Lower lobe of right lung (tissue), 2 donors: ENCODE data around the gene NSD2. TPM values are rescaled to one million over a fixed set of nuclear protein-coding genes. Genes with fewer than 3 reads are reported as not detected.
A peak's percentile ranks its signal among the peaks of the same experiment; 100 is the strongest.
"Not testable (repeated sequence)": the region's sequence is repeated elsewhere in the genome, so short reads cannot be mapped to it uniquely, and the experiment has no call there.

Source experiments
- ATAC-seq, 2 donors: fragments of 200-7000 bp; cut with Tn5 transposase; one replicate each; pipeline ENCODE4 v1.9.1; 2020 to 2022; ENCODE audit warnings: mild to moderate bottlenecking in 2 of 2, moderate library complexity in 2 of 2
- DNase-seq: peaks from one replicate; pipeline ENCODE4 v3.0.0-alpha.2; 2020
- H3K27ac ChIP-seq: fragments of 200-600 bp; one replicate; pipeline ENCODE4 v1.8.0; 2022
- H3K27me3 ChIP-seq: fragments of 200-600 bp; one replicate; pipeline ENCODE4 v1.8.0; 2022; ENCODE audit warnings: low read depth
- H3K36me3 ChIP-seq: fragments of 200-600 bp; one replicate; pipeline ENCODE4 v1.8.0; 2022; ENCODE audit warnings: mild to moderate bottlenecking
- H3K4me1 ChIP-seq: fragments of 200-600 bp; one replicate; pipeline ENCODE4 v1.8.0; 2022
- H3K4me3 ChIP-seq: fragments of 200-600 bp; one replicate; pipeline ENCODE4 v1.8.0; 2022; ENCODE audit warnings: mild to moderate bottlenecking
- H3K9me3 ChIP-seq: fragments of 200-600 bp; one replicate; pipeline ENCODE4 v1.8.0; 2022
- intact Hi-C: fragments of 100-400 bp; cut with DNase I; formaldehyde crosslinking; loops from one replicate; pipeline ENCODE4 v1.11.0; 2022
- total RNA-seq: library from RNA; stranded (reverse); fragmentation: NEBNext Ultra II Directional; extraction: Animal tissue kit (Norgen Biotek cat#: 25700); gene quantifications from one replicate; pipeline ENCODE4 v1.2.1, GENCODE V29; 2021
- TF ChIP-seq, protein P1 (sequence below): fragments of 200-600 bp; IDR thresholded peaks from one replicate; pipeline ENCODE4 v1.8.0; 2022; ENCODE audit warnings: antibody characterized with exemption, mild to moderate bottlenecking
- donor health status: DM: no; HTN: yes; CAD: no; lungs with severe emphysema.

Gene NSD2
- total RNA-seq, 1 donor from 2014 or later: 52.9 TPM

DNA sequence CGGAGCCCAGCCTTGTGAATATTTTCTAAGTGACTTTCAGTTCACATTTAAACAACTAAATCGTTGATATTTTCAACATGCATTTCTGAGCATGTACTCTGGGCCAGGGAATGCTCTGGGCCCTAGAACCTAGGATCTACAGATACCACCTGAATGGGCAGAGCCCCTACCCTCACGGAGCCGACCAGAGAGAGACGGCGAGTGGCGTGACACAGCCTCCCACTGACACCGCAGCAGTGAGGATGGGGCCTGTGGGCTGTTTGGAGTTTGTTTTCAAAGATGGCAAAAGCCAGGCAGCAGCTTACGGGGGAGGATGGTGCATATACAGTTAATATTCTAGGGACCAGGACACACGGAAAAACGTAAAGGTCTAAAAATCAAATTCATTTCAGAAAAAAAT, 119.9 kb downstream of the NSD2 start:
- TF ChIP-seq, protein P1, sequence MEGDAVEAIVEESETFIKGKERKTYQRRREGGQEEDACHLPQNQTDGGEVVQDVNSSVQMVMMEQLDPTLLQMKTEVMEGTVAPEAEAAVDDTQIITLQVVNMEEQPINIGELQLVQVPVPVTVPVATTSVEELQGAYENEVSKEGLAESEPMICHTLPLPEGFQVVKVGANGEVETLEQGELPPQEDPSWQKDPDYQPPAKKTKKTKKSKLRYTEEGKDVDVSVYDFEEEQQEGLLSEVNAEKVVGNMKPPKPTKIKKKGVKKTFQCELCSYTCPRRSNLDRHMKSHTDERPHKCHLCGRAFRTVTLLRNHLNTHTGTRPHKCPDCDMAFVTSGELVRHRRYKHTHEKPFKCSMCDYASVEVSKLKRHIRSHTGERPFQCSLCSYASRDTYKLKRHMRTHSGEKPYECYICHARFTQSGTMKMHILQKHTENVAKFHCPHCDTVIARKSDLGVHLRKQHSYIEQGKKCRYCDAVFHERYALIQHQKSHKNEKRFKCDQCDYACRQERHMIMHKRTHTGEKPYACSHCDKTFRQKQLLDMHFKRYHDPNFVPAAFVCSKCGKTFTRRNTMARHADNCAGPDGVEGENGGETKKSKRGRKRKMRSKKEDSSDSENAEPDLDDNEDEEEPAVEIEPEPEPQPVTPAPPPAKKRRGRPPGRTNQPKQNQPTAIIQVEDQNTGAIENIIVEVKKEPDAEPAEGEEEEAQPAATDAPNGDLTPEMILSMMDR: no peak
- no peak for DNase-seq
- H3K27ac ChIP-seq: no peak overlapping the region
- no peak for ATAC-seq
- no peak overlapping the region for H3K4me3 ChIP-seq
- no peaks in the 10 kb centered on the region for H3K4me1 ChIP-seq
- H3K36me3 ChIP-seq: peaks cover 55% of the 10 kb centered on the region
- no peaks in the 10 kb centered on the region for H3K9me3 ChIP-seq
- no peaks in the 10 kb centered on the region for H3K27me3 ChIP-seq
- intact Hi-C loops: no loop called here

DNA sequence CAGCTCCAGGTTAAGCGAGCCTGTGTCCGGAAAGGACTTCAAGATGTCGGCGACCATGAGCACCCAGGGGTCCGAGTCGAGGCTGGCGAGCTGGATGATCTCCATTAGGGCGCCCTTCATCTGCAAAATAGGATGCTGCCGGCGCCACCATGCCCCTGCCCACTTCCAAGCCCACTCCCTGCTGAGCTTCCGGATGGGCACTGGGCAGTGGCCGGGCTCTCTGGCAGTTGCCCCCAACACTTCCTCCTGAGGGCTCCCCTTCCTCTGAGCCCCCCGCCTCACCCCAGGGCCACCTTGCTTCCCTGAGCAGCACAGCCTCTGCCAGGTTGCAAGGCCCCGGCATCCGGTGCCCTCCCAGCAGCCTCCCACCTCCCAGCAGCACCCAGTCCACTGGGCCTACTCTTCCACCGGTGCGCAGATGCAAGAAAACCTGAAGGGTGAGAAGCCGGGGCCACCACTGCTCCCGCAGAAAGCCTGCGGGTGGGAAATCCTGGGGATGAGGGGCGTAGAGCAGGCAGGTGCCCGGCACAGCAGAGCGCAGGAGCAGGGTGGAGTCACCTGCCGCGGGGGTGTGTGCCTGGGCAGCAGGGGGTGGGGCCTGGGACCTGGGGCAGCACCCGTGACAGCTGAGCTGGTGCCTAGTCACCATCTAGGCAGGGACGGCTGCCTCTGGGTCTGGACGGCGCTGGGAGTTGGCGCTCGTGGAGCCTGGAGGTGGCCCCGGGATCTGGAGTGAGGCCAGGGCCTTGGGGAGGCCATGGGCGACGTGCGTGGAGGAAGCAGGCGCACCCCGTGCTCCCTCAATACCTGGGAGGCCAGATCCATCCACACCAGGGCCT, 120.6 kb downstream of the NSD2 start:
- ATAC-seq: peak in 1 of 2 donors; percentile 16
- no peak for DNase-seq
- no peak overlapping the region for H3K4me3 ChIP-seq
- peaks cover 1% of the 10 kb centered on the region for H3K9me3 ChIP-seq
- no peaks in the 10 kb centered on the region for H3K4me1 ChIP-seq
- H3K36me3 ChIP-seq: peaks cover 48% of the 10 kb centered on the region
- no peak overlapping the region for H3K27ac ChIP-seq
- no peaks in the 10 kb centered on the region for H3K27me3 ChIP-seq
- TF ChIP-seq, protein P1: no peak
- intact Hi-C loops: no loop called here

DNA sequence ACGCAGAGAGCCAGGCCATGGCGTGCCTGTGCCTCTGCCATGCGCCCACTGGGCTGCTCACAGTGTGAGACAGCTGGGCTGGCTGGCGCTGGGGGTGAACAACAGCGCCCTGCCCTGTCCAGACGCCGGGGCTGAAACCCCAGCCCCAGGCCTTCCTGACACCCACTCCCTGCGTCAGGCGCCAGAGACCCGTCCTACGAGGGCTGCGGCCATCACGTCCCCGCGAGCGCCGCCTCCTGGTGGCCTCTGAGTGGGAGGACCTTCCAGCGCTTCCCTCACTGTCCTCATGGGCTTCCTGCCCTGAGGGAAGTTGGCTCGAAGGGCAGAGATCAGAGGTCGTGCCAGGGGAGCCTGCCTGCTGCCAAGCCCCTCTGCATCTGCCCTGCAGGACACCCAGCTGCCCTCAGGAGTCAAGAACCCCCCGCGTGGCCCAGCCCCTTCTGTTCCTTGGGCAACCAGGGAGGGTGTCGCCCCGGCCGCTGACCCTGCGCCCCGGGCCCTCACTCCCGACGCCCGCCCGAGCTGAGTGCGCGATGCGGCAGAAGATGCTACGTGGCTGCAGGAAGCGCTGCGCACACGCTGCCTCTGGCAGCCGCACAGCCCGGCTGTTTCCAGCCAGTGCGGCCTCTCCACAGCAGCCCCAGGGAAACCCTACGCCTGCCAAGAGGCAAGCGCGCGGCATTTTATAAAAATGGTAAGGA, 121.4 kb downstream of the NSD2 start:
- Histone ChIP-seq H3K4me3 (no peak overlapping the region), H3K36me3 (peaks cover 40% of the 10 kb centered on the region), H3K27ac (no peak overlapping the region), H3K9me3 (peaks cover 9% of the 10 kb centered on the region), H3K4me1 (no peaks in the 10 kb centered on the region), H3K27me3 (no peaks in the 10 kb centered on the region)
- TF ChIP-seq, protein P1: no peak
- DNase-seq (no peak), ATAC-seq (no peak)
- intact Hi-C loops: no loop called here

DNA sequence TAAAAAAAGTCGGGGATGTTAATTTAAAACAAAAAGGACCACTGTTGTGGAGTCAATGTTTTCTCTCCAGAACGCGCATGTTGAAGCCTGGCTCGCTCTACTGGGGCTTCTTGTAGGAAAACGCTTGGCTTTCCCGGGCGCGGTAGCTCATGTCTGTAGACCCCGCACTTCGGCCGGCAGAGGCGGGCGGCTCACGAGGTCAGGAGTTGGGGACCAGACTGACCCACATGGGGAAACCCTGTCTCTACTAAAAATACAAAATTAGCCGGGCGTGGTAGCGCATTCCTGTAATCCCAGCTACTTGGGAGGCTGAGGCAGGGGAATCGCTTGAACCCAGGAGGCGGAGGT, 122.0 kb downstream of the NSD2 start:
- H3K27me3 ChIP-seq: no peaks in the 10 kb centered on the region
- TF ChIP-seq, protein P1: no peak
- no peak overlapping the region for H3K27ac ChIP-seq
- H3K4me1 ChIP-seq: no peaks in the 10 kb centered on the region
- DNase-seq: no peak
- peaks cover 15% of the 10 kb centered on the region for H3K9me3 ChIP-seq
- intact Hi-C loops: no loop called here
- peaks cover 35% of the 10 kb centered on the region for H3K36me3 ChIP-seq
- H3K4me3 ChIP-seq: no peak overlapping the region
- no peak for ATAC-seq

DNA sequence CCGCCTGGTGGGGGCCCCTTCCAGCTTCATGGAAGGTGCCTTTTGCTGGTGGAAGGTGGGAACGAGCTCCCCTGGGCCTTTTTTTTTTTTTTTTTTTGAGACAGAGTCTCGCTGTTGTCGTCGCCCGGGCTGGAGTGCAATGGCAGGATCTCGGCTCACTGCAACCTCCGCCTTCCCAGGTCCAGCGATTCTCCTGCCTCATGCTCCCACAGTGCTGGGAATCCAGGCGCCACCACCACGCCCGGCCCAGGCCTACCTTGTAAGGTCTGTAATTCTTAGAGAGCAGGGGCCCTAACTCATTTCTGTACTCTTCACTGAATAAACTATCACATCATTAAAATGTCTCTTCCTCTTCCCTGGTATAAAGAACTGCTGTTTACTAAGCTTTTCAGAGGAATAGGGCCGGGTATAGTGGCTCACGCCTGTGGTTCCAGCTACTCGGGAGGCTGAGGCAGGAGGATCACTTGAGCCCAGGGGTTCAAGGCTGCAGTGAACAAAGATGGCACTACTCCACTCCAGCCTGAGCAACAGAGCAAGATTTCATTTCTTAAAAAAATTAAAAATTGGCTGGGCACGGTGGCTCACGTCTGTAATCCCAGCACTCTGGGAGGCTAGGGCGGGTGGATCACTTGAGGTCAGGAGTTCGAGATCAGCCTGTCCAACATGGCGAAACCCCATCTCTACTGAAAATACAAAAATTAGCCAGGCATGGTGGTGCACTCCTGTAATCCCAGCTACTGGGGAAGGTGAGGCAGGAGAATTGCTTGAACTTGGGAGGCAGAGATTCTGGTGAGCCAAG, 122.7 kb downstream of the NSD2 start:
- intact Hi-C loops, H3K4me1 ChIP-seq, ATAC-seq, DNase-seq, H3K4me3 ChIP-seq, H3K27ac ChIP-seq, H3K27me3 ChIP-seq: not testable (repeated sequence)
- H3K9me3 ChIP-seq: peaks cover 15% of the 10 kb centered on the region
- peaks cover 27% of the 10 kb centered on the region for H3K36me3 ChIP-seq
